Lower leg skin (tissue), 3 donors: ENCODE data around the gene CHRNG.

ENCODE experiments used
- POLR2A ChIP-seq, 2 donors: fragments of 450-650 bp; IDR thresholded peaks; one replicate each; pipeline ENCODE4 v1.6.1; 2016 to 2017; ENCODE audit warnings: antibody characterized with exemption in 2 of 2, mild to moderate bottlenecking in 1 of 2, moderate library complexity in 1 of 2
- TF ChIP-seq, protein P1 (sequence below), 3 donors: fragments of 450-650 bp; IDR thresholded peaks; one replicate each; pipeline ENCODE4 v1.5.1; 2016; ENCODE audit warnings: antibody characterized with exemption in 3 of 3, mild to moderate bottlenecking in 3 of 3, moderate library complexity in 2 of 3

DNA sequence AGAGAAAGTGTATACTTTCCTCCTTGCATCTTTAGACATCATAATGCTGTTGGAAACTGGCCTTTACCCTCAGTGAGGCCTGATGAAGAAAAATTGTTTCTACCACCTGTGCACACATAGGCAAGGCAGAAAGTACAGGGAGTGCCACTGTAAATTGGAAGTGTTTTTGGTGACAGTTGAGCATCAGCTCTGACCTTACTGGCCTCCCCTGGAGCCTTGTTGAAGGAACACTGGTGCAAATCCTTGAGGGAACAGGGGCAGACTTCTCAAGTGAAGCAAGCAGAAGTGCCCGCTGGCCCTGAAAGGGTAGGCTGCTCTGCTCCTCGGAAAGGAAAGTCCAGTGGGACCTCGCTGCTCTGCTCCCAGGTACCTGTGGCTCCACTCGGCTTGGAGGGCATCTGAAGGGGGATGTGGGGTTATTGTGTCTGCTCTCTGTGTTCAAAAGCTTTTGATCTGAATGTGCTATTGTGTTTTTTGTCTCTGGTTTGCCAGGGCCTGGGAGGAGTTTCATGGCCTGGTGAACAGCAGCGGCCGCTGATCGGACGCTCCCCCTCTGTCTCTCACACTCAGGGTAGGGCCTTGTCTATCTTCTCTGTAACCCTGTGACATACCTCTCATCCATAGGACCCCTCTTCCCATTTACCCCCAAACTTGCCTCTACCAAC lies 34.4 kb downstream of the CHRNG start:
- TF ChIP-seq POLR2A (IDR thresholded peaks at IDR 0.05): no peak
- TF ChIP-seq, protein P1, sequence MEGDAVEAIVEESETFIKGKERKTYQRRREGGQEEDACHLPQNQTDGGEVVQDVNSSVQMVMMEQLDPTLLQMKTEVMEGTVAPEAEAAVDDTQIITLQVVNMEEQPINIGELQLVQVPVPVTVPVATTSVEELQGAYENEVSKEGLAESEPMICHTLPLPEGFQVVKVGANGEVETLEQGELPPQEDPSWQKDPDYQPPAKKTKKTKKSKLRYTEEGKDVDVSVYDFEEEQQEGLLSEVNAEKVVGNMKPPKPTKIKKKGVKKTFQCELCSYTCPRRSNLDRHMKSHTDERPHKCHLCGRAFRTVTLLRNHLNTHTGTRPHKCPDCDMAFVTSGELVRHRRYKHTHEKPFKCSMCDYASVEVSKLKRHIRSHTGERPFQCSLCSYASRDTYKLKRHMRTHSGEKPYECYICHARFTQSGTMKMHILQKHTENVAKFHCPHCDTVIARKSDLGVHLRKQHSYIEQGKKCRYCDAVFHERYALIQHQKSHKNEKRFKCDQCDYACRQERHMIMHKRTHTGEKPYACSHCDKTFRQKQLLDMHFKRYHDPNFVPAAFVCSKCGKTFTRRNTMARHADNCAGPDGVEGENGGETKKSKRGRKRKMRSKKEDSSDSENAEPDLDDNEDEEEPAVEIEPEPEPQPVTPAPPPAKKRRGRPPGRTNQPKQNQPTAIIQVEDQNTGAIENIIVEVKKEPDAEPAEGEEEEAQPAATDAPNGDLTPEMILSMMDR (IDR thresholded peaks at IDR 0.05): no peak
